K562 (cell line): ENCODE measurements around the gene ZNF318. TPM values are rescaled to one million over a fixed set of nuclear protein-coding genes. Genes with fewer than 3 reads are reported as not detected.

Experiments
- ATAC-seq: fragments of 200-7000 bp; cut with Tn5 transposase; 3 replicates; pipeline ENCODE4 v1.9.1; 2020; ENCODE audit warnings: moderate library complexity
- BruUV-seq: library from RNA; stranded (reverse); fragments of 400-500 nt; replicated peaks from 2 replicates; lab custom pipeline; 2021; lab: Mats Ljungman, UMichigan
- CTCF ChIA-PET: fragments of 300-600 bp; formaldehyde crosslinking; extraction: SDS; loops from one replicate; lab custom pipeline; 2021; ENCODE audit warnings: low intra/inter-chr PET ratio; lab: Yijun Ruan, JAX
- POLR2A ChIA-PET: fragments of 300-600, 350-650 bp; sonication (Branson Sonifier 250); formaldehyde crosslinking; extraction: SDS; loops from one replicate; lab custom pipeline; 2021; ENCODE audit warnings: antibody characterized with exemption, inconsistent platforms; lab: Yijun Ruan, JAX
- DNase-seq, 4 experiments: peaks; one replicate each; pipeline versions ENCODE4 v3.0.0 to v3.0.0-alpha.2; 2011 to 2018; ENCODE audit warnings: low spot score in 3 of 4, mixed read lengths in 3 of 4; ENCODE audit errors: extremely low read depth in 1 of 4
- FAIRE-seq: peaks from 2 replicates; lab custom pipeline; 2011; peaks lifted over from hg19 to GRCh38; lab: Jason Lieb, UNC
- H2AFZ ChIP-seq: 2 replicates; pipeline ENCODE4 v1.6.0; 2011; ENCODE audit warnings: low read depth, low read length, control low read depth, inconsistent platforms
- H3K27ac ChIP-seq: fragments of 200-600 bp; 3 replicates; pipeline ENCODE4 v1.8.0; 2011; ENCODE audit warnings: low read depth, mild to moderate bottlenecking, control low read depth, inconsistent platforms, low read length, moderate library complexity, mixed read lengths; ENCODE audit errors: extremely low read depth
- H3K27me3 ChIP-seq, 2 experiments: fragments of 300-600 bp in 1 of 2; 2 replicates in 1 of 2; 3 replicates in 1 of 2; pipeline versions ENCODE4 v1.6.0 to v1.8.0; 2011; ENCODE audit warnings: inconsistent platforms in 2 of 2, low read length in 2 of 2, mild to moderate bottlenecking in 1 of 2, mixed read lengths in 1 of 2, moderate library complexity in 1 of 2; ENCODE audit not compliant: control insufficient read depth in 2 of 2, insufficient read depth in 2 of 2
- H3K36me3 ChIP-seq: fragments of 300-600 bp; 3 replicates; pipeline ENCODE4 v1.8.0; 2011; ENCODE audit warnings: mild to moderate bottlenecking, low read length, inconsistent platforms; ENCODE audit not compliant: control insufficient read depth, insufficient read depth
- H3K4me1 ChIP-seq, 2 experiments: fragments of 200-600 bp in 1 of 2; replicated peaks in 1 of 2; 2 replicates in 1 of 2; 3 replicates in 1 of 2; pipeline versions ENCODE4 v1.5.1 to v1.8.0; 2011; ENCODE audit warnings: inconsistent platforms in 2 of 2, low read length in 2 of 2, mild to moderate bottlenecking in 1 of 2, mixed read lengths in 1 of 2, moderate library complexity in 1 of 2; ENCODE audit not compliant: control insufficient read depth in 2 of 2, insufficient read depth in 2 of 2
- H3K4me2 ChIP-seq: 2 replicates; pipeline ENCODE4 v1.6.1; 2011; ENCODE audit warnings: low read length, control low read depth, inconsistent platforms, mixed read lengths; ENCODE audit not compliant: insufficient read depth
- H3K4me3 ChIP-seq: fragments of 200-600 bp; sonication (generic), shearing (Covaris generic); 2 replicates; pipeline ENCODE4 v1.5.1; 2016; ENCODE audit warnings: control low read depth, inconsistent platforms
- H3K79me2 ChIP-seq: fragments of 200-600 bp; 3 replicates; pipeline ENCODE4 v1.8.0; 2011; ENCODE audit warnings: low read length, inconsistent platforms; ENCODE audit not compliant: control insufficient read depth, insufficient read depth
- H3K9ac ChIP-seq, 2 experiments: 2 replicates each; pipeline versions ENCODE4 v1.6.0 to v1.6.1; 2011; ENCODE audit warnings: low read depth in 2 of 2, low read length in 2 of 2, control low read depth in 1 of 2, inconsistent platforms in 1 of 2, mild to moderate bottlenecking in 1 of 2, mixed read lengths in 1 of 2; ENCODE audit not compliant: insufficient read depth in 1 of 2
- H3K9me1 ChIP-seq: one replicate; pipeline ENCODE4 v1.6.0; 2011; ENCODE audit warnings: inconsistent platforms, mild to moderate bottlenecking, low read length, moderate library complexity; ENCODE audit not compliant: control insufficient read depth, insufficient read depth
- H3K9me3 ChIP-seq: replicated peaks from 2 replicates; pipeline ENCODE4 v1.5.1; 2011; ENCODE audit warnings: low read depth, low read length, inconsistent platforms; ENCODE audit not compliant: control insufficient read depth, insufficient read depth
- H4K20me1 ChIP-seq: replicated peaks from 2 replicates; pipeline ENCODE4 v1.6.1; 2011; ENCODE audit warnings: low read length, inconsistent platforms, mixed read lengths; ENCODE audit not compliant: control insufficient read depth, insufficient read depth
- HMBOX1 ChIP-seq: sonication (generic); IDR thresholded peaks from 2 replicates; pipeline ENCODE4 v1.6.1; 2016
- MEF2D ChIP-seq: conservative IDR thresholded peaks from 2 replicates; pipeline ENCODE4 v1.6.1; 2016; ENCODE audit warnings: low read depth, missing genetic modification characterization, missing compliant biosample characterization
- RBM39 ChIP-seq: fragments of 200-400 bp; formaldehyde crosslinking; optimal IDR thresholded peaks from 2 replicates; pipeline ENCODE3; 2018; ENCODE audit warnings: low read depth, low read length
- TFAP4 ChIP-seq: sonication (generic); formaldehyde crosslinking; IDR thresholded peaks from 2 replicates; pipeline ENCODE4 v1.8.0; 2022; ENCODE audit warnings: missing genetic modification reagents, mild to moderate bottlenecking, moderate library complexity, borderline replicate concordance
- U2AF1 ChIP-seq: fragments of 200-400 bp; formaldehyde crosslinking; optimal IDR thresholded peaks from 2 replicates; pipeline ENCODE3; 2017; ENCODE audit warnings: mild to moderate bottlenecking, low read depth, low read length, moderate library complexity
- ZNF444 ChIP-seq: fragments of 250-450 bp; sonication (Bioruptor Pico); IDR thresholded peaks from 2 replicates; pipeline ENCODE4 v1.4.0; 2020; ENCODE audit warnings: mild to moderate bottlenecking, moderate library complexity
- WGBS: fragments of 100-300 bp; shearing (Covaris generic); methylation state at CpG from one replicate; pipeline ENCODE4 v1.1.6; 2016; ENCODE audit warnings: low coverage, mixed read lengths; ENCODE audit not compliant: insufficient coverage; ENCODE audit errors: missing lambda C conversion rate; 5-methylcytosine and 5-hydroxymethylcytosine counted together
- in situ Hi-C: fragments of 300-500 bp; cut with MboI; formaldehyde crosslinking; loops from 4 replicates; pipeline ENCODE4 v1.15.0; 2018; ENCODE audit warnings: inconsistent platforms, mixed read lengths
- intact Hi-C: fragments of 100-400 bp; cut with micrococcal nuclease; formaldehyde crosslinking; loops from 2 replicates; pipeline ENCODE4 v1.14.2; 2022
- polyA plus RNA-seq, 8 experiments: library from polyadenylated mRNA; depleted of rRNA in 4 of 8; stranded (reverse) in 5 of 8; unstranded in 3 of 8; fragments of >200 nt; fragmentation: Nextera tagmentation in 2 of 8; fragmentation: Illumina TruSeq in 1 of 8; extraction: Ambion mirVana in 2 of 8; extraction: Trizol in 1 of 8; gene quantifications; 2 replicates each; pipeline versions ENCODE4 v1.2.1 to v1.2.3, GENCODE V29; 2011 to 2014; ENCODE audit warnings: inconsistent platforms in 1 of 8, missing spikeins in 1 of 8
- total RNA-seq, 7 experiments: library from RNA; depleted of rRNA in 6 of 7; stranded (reverse); fragments of >200 nt in 6 of 7; fragmentation: Illumina TruSeq in 2 of 7; extraction: Trizol in 2 of 7; gene quantifications; 2 replicates each; pipeline versions ENCODE4 v1.2.1 to v1.2.3, GENCODE V29; 2011 to 2021; ENCODE audit warnings: low replicate concordance in 1 of 7
- TF ChIP-seq, protein P1 (sequence below): conservative IDR thresholded peaks from 2 replicates; pipeline ENCODE4 v1.6.1; 2011; ENCODE audit warnings: low read depth, mild to moderate bottlenecking, low read length; ENCODE audit not compliant: control insufficient read depth
- TF ChIP-seq, protein P2 (sequence below): fragments of 250-450 bp; sonication (Bioruptor Pico); IDR thresholded peaks from 2 replicates; pipeline ENCODE4 v1.4.0; 2020; ENCODE audit warnings: mild to moderate bottlenecking
- TF ChIP-seq, protein P3 (sequence below): fragments of 450-650 bp; formaldehyde crosslinking; IDR thresholded peaks from 2 replicates; pipeline ENCODE4 v1.4.0; 2020; ENCODE audit warnings: mild to moderate bottlenecking

The ZNF318 gene
- total and polyA plus RNA-seq, 9 of the 15 experiments (the other 6 are each of a cell fraction or from before 2014, with no cell fraction given), result 3.2 to 19.0 (median 9.2) TPM

GRCh38 chr6:43290339-43290904 is 79.0 kb downstream of the ZNF318 start:
- in situ Hi-C loops, result no loop called here
- DNase-seq (no peak), ATAC-seq (no peak), FAIRE-seq (no peak)
- H3K9me3 ChIP-seq, result no peaks in the 10 kb centered on the region
- 0% methylated on average over 3 of the region's 3 CpGs for WGBS
- no peak overlapping the region for H3K9ac ChIP-seq
- H3K4me3 ChIP-seq, result no peak overlapping the region
- no peaks in the 10 kb centered on the region for H3K79me2 ChIP-seq
- 0 out of 2 replicates have a peak, but pooled peaks cover 4% of the 10 kb centered on the region for H4K20me1 ChIP-seq
- no peak overlapping the region for H3K4me2 ChIP-seq
- TF ChIP-seq TFAP4 (CRISPR knock-in tag), result no peak
- no peak for TF ChIP-seq U2AF1
- no peak for TF ChIP-seq ZNF444 (CRISPR knock-in tag)
- no peak for TF ChIP-seq MEF2D (tag)
- TF ChIP-seq, protein P1, sequence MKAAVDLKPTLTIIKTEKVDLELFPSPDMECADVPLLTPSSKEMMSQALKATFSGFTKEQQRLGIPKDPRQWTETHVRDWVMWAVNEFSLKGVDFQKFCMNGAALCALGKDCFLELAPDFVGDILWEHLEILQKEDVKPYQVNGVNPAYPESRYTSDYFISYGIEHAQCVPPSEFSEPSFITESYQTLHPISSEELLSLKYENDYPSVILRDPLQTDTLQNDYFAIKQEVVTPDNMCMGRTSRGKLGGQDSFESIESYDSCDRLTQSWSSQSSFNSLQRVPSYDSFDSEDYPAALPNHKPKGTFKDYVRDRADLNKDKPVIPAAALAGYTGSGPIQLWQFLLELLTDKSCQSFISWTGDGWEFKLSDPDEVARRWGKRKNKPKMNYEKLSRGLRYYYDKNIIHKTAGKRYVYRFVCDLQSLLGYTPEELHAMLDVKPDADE, result no peak
- TF ChIP-seq, protein P2, sequence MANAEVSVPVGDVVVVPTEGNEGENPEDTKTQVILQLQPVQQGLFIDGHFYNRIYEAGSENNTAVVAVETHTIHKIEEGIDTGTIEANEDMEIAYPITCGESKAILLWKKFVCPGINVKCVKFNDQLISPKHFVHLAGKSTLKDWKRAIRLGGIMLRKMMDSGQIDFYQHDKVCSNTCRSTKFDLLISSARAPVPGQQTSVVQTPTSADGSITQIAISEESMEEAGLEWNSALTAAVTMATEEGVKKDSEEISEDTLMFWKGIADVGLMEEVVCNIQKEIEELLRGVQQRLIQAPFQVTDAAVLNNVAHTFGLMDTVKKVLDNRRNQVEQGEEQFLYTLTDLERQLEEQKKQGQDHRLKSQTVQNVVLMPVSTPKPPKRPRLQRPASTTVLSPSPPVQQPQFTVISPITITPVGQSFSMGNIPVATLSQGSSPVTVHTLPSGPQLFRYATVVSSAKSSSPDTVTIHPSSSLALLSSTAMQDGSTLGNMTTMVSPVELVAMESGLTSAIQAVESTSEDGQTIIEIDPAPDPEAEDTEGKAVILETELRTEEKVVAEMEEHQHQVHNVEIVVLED (CRISPR knock-in tag), result no peak
- no peak for TF ChIP-seq HMBOX1
- TF ChIP-seq, protein P3, sequence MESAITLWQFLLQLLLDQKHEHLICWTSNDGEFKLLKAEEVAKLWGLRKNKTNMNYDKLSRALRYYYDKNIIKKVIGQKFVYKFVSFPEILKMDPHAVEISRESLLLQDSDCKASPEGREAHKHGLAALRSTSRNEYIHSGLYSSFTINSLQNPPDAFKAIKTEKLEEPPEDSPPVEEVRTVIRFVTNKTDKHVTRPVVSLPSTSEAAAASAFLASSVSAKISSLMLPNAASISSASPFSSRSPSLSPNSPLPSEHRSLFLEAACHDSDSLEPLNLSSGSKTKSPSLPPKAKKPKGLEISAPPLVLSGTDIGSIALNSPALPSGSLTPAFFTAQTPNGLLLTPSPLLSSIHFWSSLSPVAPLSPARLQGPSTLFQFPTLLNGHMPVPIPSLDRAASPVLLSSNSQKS, result no peak
- no peak for TF ChIP-seq RBM39
- H3K9me1 ChIP-seq, result no peaks in the 10 kb centered on the region
- H3K4me1 ChIP-seq, result peaks cover 0 to 4% of the 10 kb centered on the region in 2 experiments; a peak in 1 of 5 replicates
- CTCF ChIA-PET, result no interaction called here
- peaks cover 16 to 37% of the 10 kb centered on the region in 2 experiments for H3K27me3 ChIP-seq
- H3K27ac ChIP-seq, result no peak overlapping the region
- no peaks in the 10 kb centered on the region for H3K36me3 ChIP-seq
- POLR2A ChIA-PET, result interaction anchor here (0.6 to 0.7 kb wide), 2 partner anchors 1239 to 1470 kb away, joined by 3 read pairs; no protein-coding TSS in a partner anchor
- no TSS peak for BruUV-seq
- H2AFZ ChIP-seq, result no peak overlapping the region
- intact Hi-C loops, result no loop called here
